GM12865 (cell line): ENCODE measurements around the gene TRAPPC4.
"Not testable (repeated sequence)": the region's sequence is repeated elsewhere in the genome, so short reads cannot be mapped to it uniquely, and the experiment has no call there.

ENCODE experiments used
- DNase-seq: peaks from one replicate; pipeline ENCODE4 v3.0.0; 2010; ENCODE audit warnings: low read depth
- H3K4me3 ChIP-seq: 2 replicates; pipeline ENCODE4 v1.5.1; 2011; ENCODE audit warnings: mild to moderate bottlenecking, low read depth, low read length, control low read depth
- CTCF ChIP-seq: IDR thresholded peaks from 2 replicates; pipeline ENCODE4 v1.5.1; 2011; ENCODE audit warnings: low read length, control low read depth, low read depth, inconsistent platforms; ENCODE audit not compliant: insufficient read depth; ENCODE audit errors: missing control alignments

TRAPPC4 gene

GRCh38 chr11:118980191-118980881, 38.2 kb upstream of the TRAPPC4 start:
- DNase-seq, result no peak
- no peak overlapping the region for H3K4me3 ChIP-seq
- TF ChIP-seq CTCF, result no peak

- DNase-seq, H3K4me3 ChIP-seq: not testable (repeated sequence)
These were observed 34.2 kb upstream of the TRAPPC4 start for GRCh38 chr11:118984337-118984736.

GRCh38 chr11:118984825-118985224, 33.7 kb upstream of the TRAPPC4 start:
- DNase-seq, result no peak
- no peak overlapping the region for H3K4me3 ChIP-seq
- TF ChIP-seq CTCF, result no peak

- no peak for DNase-seq
- no peak overlapping the region for H3K4me3 ChIP-seq
- TF ChIP-seq CTCF, result no peak
These were observed 30.3 kb upstream of the TRAPPC4 start for GRCh38 chr11:118988280-118988679.

- not testable (repeated sequence) for H3K4me3 ChIP-seq, DNase-seq
These were observed 27.0 kb upstream of the TRAPPC4 start for GRCh38 chr11:118991486-118992038.

- DNase-seq, result peak; percentile 78
- peak overlapping the region; percentile 78 for H3K4me3 ChIP-seq
- peak; percentile 51 for TF ChIP-seq CTCF
These were observed 21.5 kb upstream of the TRAPPC4 start for GRCh38 chr11:118996926-118997626.

- peak; percentile 11 for TF ChIP-seq CTCF
- DNase-seq, result peak; percentile 95
- H3K4me3 ChIP-seq, result peak within 1 kb of the TSS; percentile 78
These were observed 20.8 kb upstream of the TRAPPC4 start, which contains the start of gene CENATAC for GRCh38 chr11:118997627-118998387. CENATAC (plus strand) TSS chr11:118998138; CDS start chr11:118998198, 60 bp downstream.
